ENCODE results near the gene CTIF.
"Not testable (repeated sequence)": the region's sequence is repeated elsewhere in the genome, so short reads cannot be mapped to it uniquely, and the experiment has no call there.

The CTIF gene

GRCh38 chr18:48502906-48503305, 35.9 kb upstream of the CTIF start:
- TF ChIP-seq CTCF (IDR thresholded peaks at IDR 0.05; ENCODE audit: insufficient read depth, low read depth, low read length, missing control alignments) = no peak
- no peak overlapping the region for H3K4me3 ChIP-seq (ENCODE audit: low read depth, low read length)
- DNase-seq (ENCODE audit: low read depth) = no peak

GRCh38 chr18:48504819-48505218, 34.0 kb upstream of the CTIF start:
- H3K4me3 ChIP-seq (ENCODE audit: low read depth, low read length) = no peak overlapping the region
- DNase-seq (ENCODE audit: low read depth) = no peak
- TF ChIP-seq CTCF (IDR thresholded peaks at IDR 0.05; ENCODE audit: insufficient read depth, low read depth, low read length, missing control alignments) = no peak

- DNase-seq (ENCODE audit: low read depth); H3K4me3 ChIP-seq (ENCODE audit: low read depth, low read length): not testable (repeated sequence)
These were observed 31.8 kb upstream of the CTIF start for GRCh38 chr18:48506983-48507568.

- H3K4me3 ChIP-seq (ENCODE audit: low read depth, low read length); DNase-seq (ENCODE audit: low read depth): not testable (repeated sequence)
These were observed 26.3 kb upstream of the CTIF start for GRCh38 chr18:48512498-48512897.

- no peak for DNase-seq (ENCODE audit: low read depth)
- H3K4me3 ChIP-seq (ENCODE audit: low read depth, low read length) = no peak overlapping the region
- no peak for TF ChIP-seq CTCF (IDR thresholded peaks at IDR 0.05; ENCODE audit: insufficient read depth, low read depth, low read length, missing control alignments)
These were observed 24.0 kb upstream of the CTIF start for GRCh38 chr18:48514786-48515185.

GRCh38 chr18:48517048-48517447, 21.8 kb upstream of the CTIF start:
- DNase-seq (ENCODE audit: low read depth) = no peak
- no peak for TF ChIP-seq CTCF (IDR thresholded peaks at IDR 0.05; ENCODE audit: insufficient read depth, low read depth, low read length, missing control alignments)

GRCh38 chr18:48519431-48520100, 19.3 kb upstream of the CTIF start:
- TF ChIP-seq CTCF (IDR thresholded peaks at IDR 0.05; ENCODE audit: insufficient read depth, low read depth, low read length, missing control alignments) = no peak
- no peak for DNase-seq (ENCODE audit: low read depth)
- H3K4me3 ChIP-seq (ENCODE audit: low read depth, low read length) = no peak overlapping the region

More at GRCh38 chr18:48517048-48517447, 21.8 kb upstream of the CTIF start:
- no peak overlapping the region for H3K4me3 ChIP-seq (ENCODE audit: low read depth, low read length)

- no peak for TF ChIP-seq CTCF (IDR thresholded peaks at IDR 0.05; ENCODE audit: insufficient read depth, low read depth, low read length, missing control alignments)
- DNase-seq (ENCODE audit: low read depth) = no peak
- no peak overlapping the region for H3K4me3 ChIP-seq (ENCODE audit: low read depth, low read length)
These were observed 17.1 kb upstream of the CTIF start for GRCh38 chr18:48521723-48522122.
